Ovary (tissue), 9 donors: Measurements from ENCODE around the gene CHTOP. TPM values are rescaled to one million over a fixed set of nuclear protein-coding genes. Genes with fewer than 3 reads are reported as not detected.

ENCODE experiments used
- DNase-seq, 5 donors: peaks; one replicate each; pipeline ENCODE4 v3.0.0-alpha.2; 2019 to 2020
- H3K27ac ChIP-seq, 2 donors: fragments of 200-600 bp; one replicate each; pipeline versions ENCODE4 v1.5.1 to v1.8.0; 2019 to 2022
- H3K27me3 ChIP-seq: fragments of 200-600 bp; one replicate; pipeline ENCODE4 v1.8.0; 2022
- H3K36me3 ChIP-seq: fragments of 200-600 bp; sonication (generic); one replicate; pipeline ENCODE4 v1.5.1; 2019
- H3K4me1 ChIP-seq: one replicate; pipeline ENCODE4 v1.8.1; 2013; ENCODE audit warnings: mild to moderate bottlenecking, moderate library complexity; ENCODE audit not compliant: insufficient read depth
- H3K4me3 ChIP-seq: fragments of 200-600 bp; sonication (generic); one replicate; pipeline ENCODE4 v1.5.1; 2017
- H3K9me3 ChIP-seq, 2 donors: fragments of 200-600 bp in 1 of 2; sonication (generic) in 1 of 2; one replicate each; pipeline versions ENCODE4 v1.5.1 to v1.8.1; 2013 to 2019; ENCODE audit warnings: mild to moderate bottlenecking in 1 of 2, moderate library complexity in 1 of 2
- EP300 ChIP-seq: sonication (generic); formaldehyde crosslinking; IDR thresholded peaks from one replicate; pipeline ENCODE4 v1.6.1; 2017; ENCODE audit warnings: antibody characterized with exemption
- POLR2A ChIP-seq: fragments of 450-650 bp; IDR thresholded peaks from one replicate; pipeline ENCODE4 v1.6.1; 2017; ENCODE audit warnings: antibody characterized with exemption, mild to moderate bottlenecking, moderate library complexity
- WGBS, 3 donors: extraction: QIAGEN DNeasy Blood & Tissue Kit in 1 of 3; methylation state at CpG; one replicate each; pipeline versions ENCODE4 v1.1.5 to v1.1.7; 2013 to 2017; 5-methylcytosine and 5-hydroxymethylcytosine counted together
- intact Hi-C, 4 donors: fragments of 100-400 bp; cut with DNase I; formaldehyde crosslinking; loops; one replicate each; pipeline versions ENCODE4 v1.11.0 to v1.15.1; 2022 to 2023
- polyA plus RNA-seq, 2 donors: library from polyadenylated mRNA; stranded (reverse); fragments of 200-250 nt in 1 of 2; fragments of 350-450 nt in 1 of 2; fragmentation: Illumina TruSeq in 1 of 2; extraction: RNeasy Lipid Tissue Mini Kit (QIAGEN cat#74804) in 1 of 2; gene quantifications; one replicate each; pipeline ENCODE4 v1.2.3, GENCODE V29; 2013 to 2014
- total RNA-seq, 7 donors: library from RNA; depleted of rRNA in 2 of 7; stranded (reverse); fragments of >200 nt in 2 of 7; fragmentation: NEBNext Ultra II Directional in 3 of 7; extraction: Animal tissue kit (Norgen Biotek cat#: 25700) in 3 of 7; gene quantifications; one replicate each; pipeline versions ENCODE4 v1.1.0 to v1.2.4, GENCODE V29; 2016 to 2023
- TF ChIP-seq, protein P1 (sequence below), 3 donors: fragments of 450-650 bp in 2 of 3; fragments of 200-600 bp in 1 of 3; IDR thresholded peaks; one replicate each; pipeline versions ENCODE4 v1.5.1 to v1.8.0; 2016 to 2022; ENCODE audit warnings: antibody characterized with exemption in 3 of 3, mild to moderate bottlenecking in 1 of 3
- donor health status: DM: no; HTN: no; CAD: no; lungs with moderate emphysema.
- donor health status: DM: no; HTN: no; CAD: no.
- donor health status: Bipolar disorder and iron deficiency.
- donor health status: DM: yes; HTN: yes; CAD: no.
- donor health status: DM: no; HTN: no; CAD: no.
- donor health status: DM: yes; HTN: yes; CAD: no.

The CHTOP gene
- total and polyA plus RNA-seq, 9 donors = 54.0 to 91.1 (median 72.9) TPM

DNA sequence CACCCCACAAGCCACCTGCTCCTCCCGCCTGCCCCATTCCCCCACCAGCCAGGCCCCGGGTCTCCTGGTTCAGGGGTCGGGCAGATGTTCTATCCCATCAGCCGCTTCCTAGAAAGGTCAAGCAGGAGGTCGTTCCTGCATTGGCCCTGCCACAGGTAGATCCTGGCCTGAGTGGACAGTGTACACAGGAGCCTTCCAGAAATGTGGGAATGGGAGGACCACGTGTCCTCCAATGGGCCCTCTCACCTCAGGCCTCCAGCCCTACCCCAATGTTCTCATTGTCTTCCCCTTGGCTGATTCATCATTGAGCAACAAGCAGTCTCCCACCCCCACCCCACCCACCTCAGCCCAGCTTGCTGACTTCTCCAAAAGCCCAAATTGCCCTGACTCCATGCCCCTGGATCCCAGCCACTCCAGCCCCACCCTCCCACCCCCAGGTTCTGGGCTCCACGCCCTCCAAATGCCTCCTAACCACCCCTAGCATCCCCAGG is 23.0 kb upstream of the CHTOP start:
- intact Hi-C loops = no loop called here
- Histone ChIP-seq H3K4me1 (peaks cover 27% of the 10 kb centered on the region), H3K9me3 (no peaks in the 10 kb centered on the region), H3K4me3 (no peak overlapping the region), H3K27me3 (no peaks in the 10 kb centered on the region), H3K36me3 (no peaks in the 10 kb centered on the region), H3K27ac (peak overlapping the region; percentile 54 to 72)
- peak in 1 of 5 donors; percentile 39 for DNase-seq
- TF ChIP-seq POLR2A (no peak), EP300 (no peak)
- TF ChIP-seq, protein P1, sequence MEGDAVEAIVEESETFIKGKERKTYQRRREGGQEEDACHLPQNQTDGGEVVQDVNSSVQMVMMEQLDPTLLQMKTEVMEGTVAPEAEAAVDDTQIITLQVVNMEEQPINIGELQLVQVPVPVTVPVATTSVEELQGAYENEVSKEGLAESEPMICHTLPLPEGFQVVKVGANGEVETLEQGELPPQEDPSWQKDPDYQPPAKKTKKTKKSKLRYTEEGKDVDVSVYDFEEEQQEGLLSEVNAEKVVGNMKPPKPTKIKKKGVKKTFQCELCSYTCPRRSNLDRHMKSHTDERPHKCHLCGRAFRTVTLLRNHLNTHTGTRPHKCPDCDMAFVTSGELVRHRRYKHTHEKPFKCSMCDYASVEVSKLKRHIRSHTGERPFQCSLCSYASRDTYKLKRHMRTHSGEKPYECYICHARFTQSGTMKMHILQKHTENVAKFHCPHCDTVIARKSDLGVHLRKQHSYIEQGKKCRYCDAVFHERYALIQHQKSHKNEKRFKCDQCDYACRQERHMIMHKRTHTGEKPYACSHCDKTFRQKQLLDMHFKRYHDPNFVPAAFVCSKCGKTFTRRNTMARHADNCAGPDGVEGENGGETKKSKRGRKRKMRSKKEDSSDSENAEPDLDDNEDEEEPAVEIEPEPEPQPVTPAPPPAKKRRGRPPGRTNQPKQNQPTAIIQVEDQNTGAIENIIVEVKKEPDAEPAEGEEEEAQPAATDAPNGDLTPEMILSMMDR (IDR thresholded peaks at IDR 0.05) = no peak
- 72 to 83% (median 76%) methylated on average over 7 of the region's 7 CpGs for WGBS, 3 donors

DNA sequence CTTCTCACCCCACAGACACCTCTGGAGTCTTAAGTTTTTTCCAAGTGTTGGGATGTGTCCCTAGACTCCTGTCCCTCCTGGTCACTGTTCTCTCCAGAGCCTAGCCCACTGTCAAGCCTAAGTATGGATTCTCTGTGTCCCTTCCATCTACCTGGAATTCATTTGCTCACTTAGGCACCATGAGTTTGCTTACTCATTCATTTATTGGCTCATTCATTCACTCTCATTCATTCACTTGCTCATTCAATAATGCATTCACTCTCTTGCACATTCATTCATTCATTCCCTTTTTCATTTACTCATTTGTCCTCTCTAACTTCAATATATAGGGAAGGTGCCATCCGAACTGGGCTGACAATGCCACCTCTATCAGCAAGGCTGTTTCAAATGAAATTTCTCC is 22.5 kb upstream of the CHTOP start:
- intact Hi-C loops = no loop called here
- peak overlapping the region; percentile 74 for H3K4me3 ChIP-seq
- H3K27ac ChIP-seq = peak overlapping the region in 1 of 2 donors; percentile 84
- no peaks in the 10 kb centered on the region for H3K27me3 ChIP-seq
- 28 to 53% (median 44%) methylated on average over 1 of the region's 1 CpG for WGBS, 3 donors
- H3K9me3 ChIP-seq = no peaks in the 10 kb centered on the region
- peaks cover 30% of the 10 kb centered on the region for H3K4me1 ChIP-seq
- no peak for TF ChIP-seq POLR2A
- no peak for TF ChIP-seq EP300
- TF ChIP-seq, protein P1 (IDR thresholded peaks at IDR 0.05) = no peak
- no peak for DNase-seq
- H3K36me3 ChIP-seq = no peaks in the 10 kb centered on the region

DNA sequence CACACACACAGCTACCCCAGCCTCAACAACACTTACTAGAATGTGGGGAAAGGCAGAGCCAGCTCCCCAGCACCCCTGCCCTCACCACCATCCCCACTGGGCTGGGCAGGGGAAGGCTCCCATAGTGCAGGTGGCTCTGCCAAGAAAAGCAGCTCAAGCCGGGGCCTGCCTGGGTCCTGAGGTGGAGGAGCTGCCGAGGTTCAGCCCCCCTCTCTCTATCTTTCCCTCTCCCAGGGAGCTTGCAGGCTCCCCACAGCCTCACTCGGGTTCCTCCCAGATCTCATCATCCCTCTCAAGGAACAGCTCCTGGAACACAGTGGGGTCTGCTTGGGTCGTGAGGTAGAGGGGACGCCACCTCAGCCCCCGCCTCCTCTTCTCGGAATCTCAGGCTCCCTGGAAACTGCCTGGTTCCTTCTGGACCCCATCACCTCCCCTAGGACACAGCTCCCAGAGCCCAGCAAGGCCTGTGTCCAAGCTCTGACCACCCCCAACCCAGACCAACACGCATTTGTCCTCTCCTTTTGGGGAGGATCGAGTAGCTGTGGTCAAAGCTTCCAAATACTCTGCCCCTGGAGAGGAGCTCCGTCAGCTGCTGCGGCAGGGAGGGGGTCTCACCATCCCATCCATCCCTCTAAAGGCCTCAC is 21.6 kb upstream of the CHTOP start:
- intact Hi-C loops = loop anchor here in 1 of 4 donors (2.0 kb wide), 1 partner anchor 61 kb away; no protein-coding TSS in a partner anchor
- Histone ChIP-seq H3K27me3 (no peaks in the 10 kb centered on the region), H3K27ac (peak overlapping the region; percentile 84 to 93), H3K36me3 (no peaks in the 10 kb centered on the region), H3K4me1 (peaks cover 34% of the 10 kb centered on the region), H3K4me3 (peak overlapping the region; percentile 74), H3K9me3 (no peaks in the 10 kb centered on the region)
- no peak for TF ChIP-seq EP300
- TF ChIP-seq POLR2A = no peak
- TF ChIP-seq, protein P1 (IDR thresholded peaks at IDR 0.05) = no peak
- peak in 3 of 5 donors; percentile 60 to 66 (median 64) for DNase-seq
- 8 to 14% (median 12%) methylated on average over 11 of the region's 11 CpGs for WGBS, 3 donors

DNA sequence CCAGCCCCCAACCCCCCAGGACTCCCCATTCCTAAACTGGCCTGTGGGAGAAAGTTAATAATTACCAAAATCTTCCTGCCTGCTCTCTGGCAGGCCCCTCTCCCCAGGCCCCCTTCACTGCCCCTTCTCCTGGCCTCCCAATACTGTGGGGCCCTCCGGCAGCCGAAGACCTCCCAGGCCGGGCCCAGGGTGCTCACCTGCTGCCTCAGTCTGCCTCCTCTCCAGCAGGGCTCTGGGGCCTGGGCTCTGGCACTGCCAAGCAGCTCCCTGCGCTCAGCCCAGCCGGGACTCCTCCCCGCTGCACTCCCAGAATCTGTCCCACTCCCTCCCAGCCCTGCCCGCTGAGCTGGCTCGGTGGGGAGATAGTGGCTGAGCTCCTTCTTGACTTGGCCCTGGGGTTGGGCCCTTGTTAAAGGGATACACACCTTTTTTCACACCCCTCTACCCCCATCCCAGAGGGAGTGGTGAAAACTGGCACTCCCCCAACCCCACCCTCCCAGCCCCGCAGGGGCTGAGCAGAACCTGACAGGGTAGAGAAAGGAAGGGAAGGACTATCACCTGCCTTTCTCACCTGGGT is 21.0 kb upstream of the CHTOP start, which contains the start of gene S100A16:
S100A16 (minus strand) TSS at position 383 of the 577 bp plus-strand sequence. CDS start 4,986 bp downstream, outside the sequence.
- peak; percentile 81 to 86 (median 82) for DNase-seq
- WGBS, 3 donors = 1 to 27% (median 6%) methylated on average over 9 of the region's 9 CpGs
- H3K9me3 ChIP-seq = no peaks in the 10 kb centered on the region
- no peaks in the 10 kb centered on the region for H3K27me3 ChIP-seq
- TF ChIP-seq POLR2A = peak; percentile 76
- TF ChIP-seq EP300 = no peak
- H3K4me3 ChIP-seq = peak within 1 kb of the TSS; percentile 74
- intact Hi-C loops = loop anchor here in 1 of 4 donors (2.0 kb wide), 1 partner anchor 60 kb away; no protein-coding TSS in a partner anchor
- peaks cover 36% of the 10 kb centered on the region for H3K4me1 ChIP-seq
- no peaks in the 10 kb centered on the region for H3K36me3 ChIP-seq
- peak within 1 kb of the TSS; percentile 84 to 93 for H3K27ac ChIP-seq
